ENCODE results near the gene TTC28. TPM values are rescaled to one million over a fixed set of nuclear protein-coding genes. Genes with fewer than 3 reads are reported as not detected.

The TTC28 gene
- total RNA-seq, 1 donor from 2014 or later, result 79.5 TPM

GRCh38 chr22:28051091-28051786 lies 628.4 kb downstream of the TTC28 start:
- no peak for FAIRE-seq
- DNase-seq (ENCODE audit: low spot score in 2 of 2), result no peak

- no peak for DNase-seq (ENCODE audit: low spot score in 2 of 2)
- no peak for FAIRE-seq
Observed at GRCh38 chr22:28048529-28048928, 631.1 kb downstream of the TTC28 start.

DNA sequence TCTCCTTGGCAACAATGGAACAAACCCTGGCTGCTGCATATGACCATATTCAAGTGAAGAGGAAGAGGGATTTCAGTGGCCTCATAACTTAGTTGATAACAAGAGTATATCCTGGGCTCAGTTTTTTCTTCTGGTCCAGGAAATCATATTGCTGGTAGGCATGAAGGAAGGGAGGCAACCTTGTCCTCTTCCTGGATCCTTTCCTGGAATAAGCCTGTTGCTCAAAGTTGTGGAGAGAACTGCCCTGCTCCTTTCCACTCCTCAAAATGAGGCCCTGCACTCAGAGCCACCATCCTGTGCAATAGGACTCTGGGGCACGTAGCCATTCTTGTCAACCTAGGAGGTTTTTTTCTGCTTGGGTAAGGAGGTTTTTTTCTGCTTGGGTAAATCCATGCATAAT lies 631.9 kb downstream of the TTC28 start:
- DNase-seq (ENCODE audit: low spot score in 2 of 2) (no peak), FAIRE-seq (no peak)

GRCh38 chr22:28046100-28046499 lies 633.5 kb downstream of the TTC28 start:
- DNase-seq (ENCODE audit: low spot score in 2 of 2), result no peak
- FAIRE-seq, result no peak

- DNase-seq (ENCODE audit: low spot score in 2 of 2), result no peak
- no peak for FAIRE-seq
Observed at GRCh38 chr22:28044546-28045173, 635.0 kb downstream of the TTC28 start.

GRCh38 chr22:28043266-28043665 lies 636.4 kb downstream of the TTC28 start:
- DNase-seq (ENCODE audit: low spot score in 2 of 2), result no peak
- FAIRE-seq, result no peak

DNA sequence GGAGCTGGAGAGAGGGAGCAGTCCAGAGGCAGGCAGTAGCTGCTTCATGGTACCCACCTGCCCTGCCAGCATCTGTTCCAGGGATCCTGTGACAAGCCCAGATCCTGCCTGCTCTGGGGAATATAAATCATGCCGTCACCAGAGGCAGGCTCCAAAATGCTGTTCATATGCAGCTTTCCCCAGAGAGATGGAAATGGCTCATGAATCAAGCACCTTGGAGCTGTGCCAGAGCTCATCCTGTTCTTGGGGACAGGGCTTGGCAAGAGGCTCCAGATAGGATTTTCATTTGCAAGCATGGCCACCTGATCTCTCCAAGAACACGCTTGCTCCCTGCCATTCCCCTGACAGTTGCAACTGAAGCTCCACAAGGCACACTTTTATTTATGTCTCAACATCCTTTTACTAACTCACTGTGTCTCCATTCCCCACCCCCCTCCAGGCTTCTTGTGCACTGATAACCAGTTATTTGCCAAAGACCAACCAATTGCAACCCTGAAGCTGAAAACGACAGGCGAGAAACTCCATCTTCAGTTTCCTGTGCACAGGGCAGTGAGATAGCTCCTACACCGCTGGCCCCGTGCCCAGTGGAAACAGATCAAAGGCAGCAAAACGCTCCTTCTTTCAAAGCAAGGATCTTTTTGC lies 644.8 kb downstream of the TTC28 start:
- DNase-seq (ENCODE audit: low spot score in 2 of 2), result peak in 1 of 2 donors; percentile 42
- FAIRE-seq, result no peak

GRCh38 chr22:28034145-28034759 lies 645.4 kb downstream of the TTC28 start:
- DNase-seq (ENCODE audit: low spot score in 2 of 2) (no peak), FAIRE-seq (no peak)

- DNase-seq (ENCODE audit: low spot score in 2 of 2) (no peak), FAIRE-seq (no peak)
Observed at GRCh38 chr22:28032861-28033260, 646.8 kb downstream of the TTC28 start.

GRCh38 chr22:28031383-28031922 lies 648.2 kb downstream of the TTC28 start:
- DNase-seq (ENCODE audit: low spot score in 2 of 2), result no peak
- no peak for FAIRE-seq

DNA sequence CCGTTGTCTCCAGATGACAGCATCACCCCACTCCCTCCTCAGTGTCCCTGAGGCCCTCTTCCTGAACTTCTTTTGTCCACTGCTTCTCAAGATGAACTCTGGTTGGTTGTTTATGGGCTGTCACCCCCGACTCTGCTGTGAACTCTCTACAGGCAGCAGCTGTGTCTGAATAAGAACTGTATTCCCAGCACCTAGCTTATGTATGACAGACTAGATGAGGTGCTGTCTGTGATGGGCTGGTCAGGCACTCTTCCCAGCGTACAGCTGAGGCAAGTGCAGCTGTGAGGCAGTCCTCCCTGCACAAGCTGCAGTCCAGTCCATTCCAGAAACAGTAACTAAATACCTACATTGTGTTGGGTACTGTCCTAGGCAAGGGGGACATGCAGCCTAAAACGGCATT lies 649.2 kb downstream of the TTC28 start:
- FAIRE-seq (no peak), DNase-seq (ENCODE audit: low spot score in 2 of 2) (no peak)

DNA sequence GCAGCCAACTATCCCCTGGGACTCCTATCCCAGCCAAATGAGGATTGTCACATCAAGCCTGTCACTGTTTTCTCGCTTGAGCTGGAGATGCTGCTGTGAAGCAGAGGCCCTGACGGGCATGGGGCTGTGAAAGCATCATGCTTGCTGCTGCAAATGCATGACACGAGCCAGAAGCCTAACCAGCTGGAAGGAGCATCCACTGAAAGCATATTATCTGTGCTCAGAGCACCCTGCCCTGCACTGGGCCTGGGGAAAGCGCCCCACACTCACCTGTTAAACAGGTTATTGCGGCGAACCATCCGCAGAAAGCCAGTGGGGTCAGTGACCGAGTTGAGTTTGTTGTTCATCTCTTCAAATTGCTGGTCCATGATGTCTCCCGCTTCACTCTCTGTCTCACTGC lies 649.7 kb downstream of the TTC28 start:
- FAIRE-seq (no peak), DNase-seq (ENCODE audit: low spot score in 2 of 2) (no peak)

- FAIRE-seq, result no peak
- peak in 1 of 2 donors; percentile 42 for DNase-seq (ENCODE audit: low spot score in 2 of 2)
Observed at GRCh38 chr22:28029201-28029948, 650.3 kb downstream of the TTC28 start.

GRCh38 chr22:28027453-28028448 lies 651.9 kb downstream of the TTC28 start:
- FAIRE-seq, result no peak
- no peak for DNase-seq (ENCODE audit: low spot score in 2 of 2)

DNA sequence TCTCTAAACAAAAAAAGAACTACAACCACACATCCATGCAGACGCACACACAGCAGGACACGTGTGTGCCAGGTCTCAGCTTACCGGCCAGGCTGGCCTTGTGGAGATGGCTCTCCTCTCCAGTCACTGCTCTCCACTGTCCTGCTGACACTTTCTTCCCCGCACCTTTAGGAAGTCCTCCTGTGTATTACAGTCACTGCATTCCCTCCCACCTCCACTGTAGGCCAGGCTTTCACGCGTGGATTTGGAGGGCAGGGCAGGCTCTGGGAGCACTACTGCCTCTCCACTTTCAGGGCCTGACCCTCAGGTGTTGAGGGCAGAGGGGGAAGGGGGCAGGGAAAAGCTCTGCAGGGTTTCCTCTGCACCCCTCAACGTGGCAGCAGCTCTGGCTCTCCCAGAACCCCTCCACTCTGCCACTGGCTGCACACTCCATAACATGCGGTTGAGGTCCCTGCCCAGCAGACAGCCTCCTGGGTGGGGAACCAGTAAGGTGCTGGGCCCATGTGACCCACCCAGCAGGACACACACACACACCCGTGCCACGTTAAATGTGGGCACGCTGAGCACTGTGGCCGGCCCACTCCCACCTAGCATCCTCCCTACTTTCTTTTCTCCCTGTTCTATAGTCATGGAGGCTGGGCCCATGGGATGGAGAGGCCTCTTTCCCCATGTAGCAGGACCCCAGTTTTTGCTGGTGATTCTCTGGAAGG lies 653.6 kb downstream of the TTC28 start:
- no peak for DNase-seq (ENCODE audit: low spot score in 2 of 2)

GRCh38 chr22:28025333-28025732 lies 654.3 kb downstream of the TTC28 start:
- DNase-seq (ENCODE audit: low spot score in 2 of 2) (no peak), FAIRE-seq (no peak)

More for the DNA sequence above, 653.6 kb downstream of the TTC28 start:
- no peak for FAIRE-seq

DNA sequence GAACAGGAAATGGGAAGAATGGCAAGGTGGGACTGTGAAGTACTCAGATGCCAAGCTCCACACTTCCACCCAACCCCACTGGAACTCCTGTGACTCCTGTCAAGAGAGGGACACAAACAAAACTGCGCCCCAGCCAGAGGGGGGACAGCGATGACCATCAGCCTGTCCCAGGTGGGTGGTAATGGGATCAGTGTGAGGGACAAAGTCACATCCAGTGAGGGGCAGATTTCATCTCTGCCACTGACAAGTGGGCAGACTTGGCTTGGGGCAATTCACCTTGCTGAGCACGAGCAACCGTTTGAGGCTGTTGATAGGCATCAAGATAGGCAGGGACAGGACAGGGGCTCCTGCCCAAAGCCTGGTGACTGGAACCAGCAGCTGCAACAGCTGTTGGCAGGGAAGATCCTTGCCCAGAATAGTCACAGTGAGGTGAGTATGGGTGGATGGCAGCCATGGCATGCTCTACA lies 655.2 kb downstream of the TTC28 start:
- FAIRE-seq (no peak), DNase-seq (ENCODE audit: low spot score in 2 of 2) (no peak)

DNA sequence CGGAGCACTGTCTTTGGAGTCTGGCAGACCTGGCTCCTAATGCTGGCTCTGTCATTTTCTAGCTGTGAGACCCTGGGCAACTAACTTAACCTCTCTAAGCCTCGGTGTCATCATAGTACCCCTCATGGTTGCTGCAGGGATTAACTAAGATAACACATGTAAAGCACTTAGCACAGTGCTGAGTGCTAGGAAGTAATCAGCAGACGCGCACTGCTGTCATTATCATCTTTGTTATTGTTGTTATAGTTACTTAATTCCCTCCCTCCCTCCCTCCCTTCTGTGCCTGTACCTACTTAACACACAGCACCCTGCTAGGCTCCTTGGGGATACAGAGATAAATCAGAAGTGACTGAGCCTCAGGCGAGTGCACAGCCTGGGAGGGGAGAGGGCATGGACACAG lies 655.9 kb downstream of the TTC28 start:
- FAIRE-seq (no peak), DNase-seq (ENCODE audit: low spot score in 2 of 2) (no peak)
